OCI-LY3 (cell line): Measurements from ENCODE around the gene PAXX.

Source experiments
- H2AFZ ChIP-seq: fragments of 200-600, 300-600 bp; shearing (Covaris generic); 2 replicates; pipeline ENCODE4 v1.6.0; 2014; ENCODE audit warnings: antibody characterized with exemption, low read depth, low read length
- H3K27ac ChIP-seq: fragments of 200-600, 300-600 bp; sonication (generic); 2 replicates; pipeline ENCODE4 v1.5.1; 2014; ENCODE audit warnings: mild to moderate bottlenecking, low read length, moderate library complexity, mixed read lengths
- H3K27me3 ChIP-seq: fragments of 200-600, 300-600 bp; sonication (generic); 2 replicates; pipeline ENCODE4 v1.6.1; 2014; ENCODE audit warnings: low read depth, low read length, mixed read lengths
- H3K36me3 ChIP-seq: fragments of 200-600, 300-600 bp; sonication (generic); replicated peaks from 2 replicates; pipeline ENCODE3; 2014; ENCODE audit warnings: low read depth, low read length, mixed read lengths
- H3K4me1 ChIP-seq: fragments of 300-600, 200-600 bp; sonication (generic); 2 replicates; pipeline ENCODE4 v1.6.1; 2014; ENCODE audit warnings: low read length, mixed read lengths
- H3K4me2 ChIP-seq: fragments of 200-600, 300-600 bp; sonication (generic); 2 replicates; pipeline ENCODE4 v1.6.1; 2014; ENCODE audit warnings: low read length, mixed read lengths
- H3K4me3 ChIP-seq: fragments of 300-600, 200-600 bp; sonication (generic); 2 replicates; pipeline ENCODE4 v1.5.1; 2014; ENCODE audit warnings: antibody characterized with exemption, mild to moderate bottlenecking, low read length, moderate library complexity
- H3K79me2 ChIP-seq: fragments of 300-600, 200-600 bp; shearing (Covaris generic); 2 replicates; pipeline ENCODE4 v1.6.1; 2014; ENCODE audit warnings: mild to moderate bottlenecking, low read length, mixed read lengths
- H3K9ac ChIP-seq: fragments of 300-600, 200-600 bp; shearing (Covaris generic); 2 replicates; pipeline ENCODE4 v1.6.0; 2014; ENCODE audit warnings: mild to moderate bottlenecking, low read length, moderate library complexity
- H3K9me3 ChIP-seq: fragments of 200-600, 300-600 bp; shearing (Covaris generic); 2 replicates; pipeline ENCODE4 v1.6.1; 2014; ENCODE audit warnings: low read length, mixed read lengths; ENCODE audit not compliant: insufficient read depth
- H4K20me1 ChIP-seq: fragments of 200-600, 300-600 bp; sonication (generic); 2 replicates; pipeline ENCODE4 v1.6.1; 2016; ENCODE audit warnings: low read length, mixed read lengths; ENCODE audit not compliant: insufficient read depth
- CTCF ChIP-seq: fragments of 200-600, 300-600 bp; sonication (generic); IDR thresholded peaks from 2 replicates; pipeline ENCODE4 v1.5.1; 2014; ENCODE audit warnings: antibody characterized with exemption, low read length, low read depth
- EZH2phosphoT487 ChIP-seq: fragments of 200-600 bp; shearing (Covaris generic); IDR thresholded peaks from 2 replicates; pipeline ENCODE4 v1.6.1; 2018; ENCODE audit warnings: antibody characterized with exemption, mixed run types, low read depth

The PAXX gene

DNA sequence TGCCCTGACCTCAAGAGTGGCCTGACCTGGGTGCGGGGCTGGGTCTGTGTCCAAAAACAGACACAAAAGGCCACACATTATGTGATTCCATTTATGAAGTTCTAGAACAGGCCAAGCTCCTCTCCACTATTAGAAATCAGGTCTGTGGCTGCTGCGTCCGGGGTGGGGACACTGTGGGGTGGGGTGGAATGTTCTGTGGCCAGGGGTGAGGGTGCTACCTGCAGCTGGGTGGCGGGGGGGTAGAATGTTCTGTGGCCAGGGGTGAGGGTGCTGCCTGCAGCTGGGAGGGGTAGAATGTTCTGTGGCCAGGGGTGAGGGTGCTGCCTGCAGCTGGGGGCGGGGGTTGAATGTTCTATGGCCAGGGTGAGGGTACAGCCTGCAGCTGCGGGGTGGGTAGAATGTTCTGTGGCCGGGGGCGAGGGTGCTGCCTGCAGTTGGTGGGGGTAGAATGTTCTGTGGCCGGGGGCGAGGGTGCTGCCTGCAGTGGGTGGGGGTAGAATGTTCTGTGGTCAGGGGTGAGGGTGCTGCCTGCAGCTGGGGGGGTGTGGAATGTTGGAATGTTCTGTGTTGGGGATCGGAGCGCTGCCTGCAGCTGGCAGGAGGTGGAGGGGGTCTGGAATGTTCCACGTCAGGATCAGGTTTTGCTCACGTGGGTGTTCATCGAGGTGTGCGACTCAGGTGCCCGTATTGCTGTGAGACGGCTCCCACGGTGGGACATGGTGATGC is 31.8 kb upstream of the PAXX start:
- Histone ChIP-seq H3K36me3 (no peaks in the 10 kb centered on the region), H3K9ac (no peak overlapping the region), H3K4me1 (no peaks in the 10 kb centered on the region), H3K9me3 (no peaks in the 10 kb centered on the region), H2AFZ (no peak overlapping the region), H3K4me3 (no peak overlapping the region), H3K27me3 (no peaks in the 10 kb centered on the region), H3K79me2 (no peaks in the 10 kb centered on the region), H3K4me2 (no peak overlapping the region), H4K20me1 (no peaks in the 10 kb centered on the region), H3K27ac (no peak overlapping the region)
- TF ChIP-seq EZH2phosphoT487 (no peak), CTCF (no peak)

- no peak overlapping the region for H2AFZ ChIP-seq
- no peak overlapping the region for H3K4me2 ChIP-seq
- H3K4me1 ChIP-seq, result no peaks in the 10 kb centered on the region
- no peaks in the 10 kb centered on the region for H3K79me2 ChIP-seq
- H4K20me1 ChIP-seq, result no peaks in the 10 kb centered on the region
- H3K27ac ChIP-seq, result no peak overlapping the region
- TF ChIP-seq CTCF (no peak), EZH2phosphoT487 (no peak)
- H3K36me3 ChIP-seq, result no peaks in the 10 kb centered on the region
- no peak overlapping the region for H3K4me3 ChIP-seq
- H3K27me3 ChIP-seq, result no peaks in the 10 kb centered on the region
- no peak overlapping the region for H3K9ac ChIP-seq
- no peaks in the 10 kb centered on the region for H3K9me3 ChIP-seq
Measured at GRCh38 chr9:136960938-136961275, 31.3 kb upstream of the PAXX start.

DNA sequence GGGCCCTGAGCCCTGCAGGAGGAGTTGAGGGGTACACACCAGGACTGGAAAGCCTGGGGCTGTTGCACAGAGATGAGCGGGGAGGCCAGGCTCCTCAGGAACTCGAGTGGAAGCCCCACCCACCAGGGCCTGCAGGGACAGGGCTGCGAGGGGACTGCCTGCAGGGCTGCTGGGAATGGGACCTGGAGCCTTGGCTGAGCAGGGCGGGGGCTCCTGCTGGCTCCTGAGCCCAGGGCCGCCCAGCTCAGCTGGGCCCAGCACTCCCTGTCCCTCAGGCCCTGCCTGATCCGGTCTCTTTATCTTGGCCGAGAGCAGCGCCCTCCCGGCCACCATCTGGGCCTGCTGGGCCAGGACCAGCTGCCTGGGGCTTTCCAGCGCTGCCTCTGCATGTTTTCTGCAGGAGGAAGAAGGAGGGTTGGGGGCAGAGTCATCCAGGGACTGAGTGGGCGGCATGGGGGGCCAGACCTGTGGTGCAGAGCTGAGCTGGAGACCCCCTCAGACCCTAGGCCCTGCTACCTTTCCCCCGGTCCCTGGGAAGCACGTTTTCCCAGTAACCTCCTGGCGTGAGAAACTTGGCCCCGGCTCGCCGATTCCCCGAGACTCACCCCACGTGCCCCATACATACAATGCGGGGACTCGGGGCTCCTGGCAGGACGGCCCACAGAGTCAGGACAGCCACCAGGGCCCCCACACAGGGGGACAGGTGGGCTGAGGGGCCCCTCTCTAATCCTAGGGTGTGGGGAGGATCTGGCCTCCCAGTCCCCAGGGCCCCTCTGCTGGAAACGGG is 30.8 kb upstream of the PAXX start:
- H3K9ac ChIP-seq, result no peak overlapping the region
- no peaks in the 10 kb centered on the region for H3K4me1 ChIP-seq
- no peak overlapping the region for H3K27ac ChIP-seq
- H3K79me2 ChIP-seq, result no peaks in the 10 kb centered on the region
- no peaks in the 10 kb centered on the region for H4K20me1 ChIP-seq
- H3K9me3 ChIP-seq, result no peaks in the 10 kb centered on the region
- TF ChIP-seq CTCF (no peak), EZH2phosphoT487 (no peak)
- H3K36me3 ChIP-seq, result no peaks in the 10 kb centered on the region
- H2AFZ ChIP-seq, result no peak overlapping the region
- H3K27me3 ChIP-seq, result no peaks in the 10 kb centered on the region
- no peak overlapping the region for H3K4me3 ChIP-seq
- H3K4me2 ChIP-seq, result no peak overlapping the region

DNA sequence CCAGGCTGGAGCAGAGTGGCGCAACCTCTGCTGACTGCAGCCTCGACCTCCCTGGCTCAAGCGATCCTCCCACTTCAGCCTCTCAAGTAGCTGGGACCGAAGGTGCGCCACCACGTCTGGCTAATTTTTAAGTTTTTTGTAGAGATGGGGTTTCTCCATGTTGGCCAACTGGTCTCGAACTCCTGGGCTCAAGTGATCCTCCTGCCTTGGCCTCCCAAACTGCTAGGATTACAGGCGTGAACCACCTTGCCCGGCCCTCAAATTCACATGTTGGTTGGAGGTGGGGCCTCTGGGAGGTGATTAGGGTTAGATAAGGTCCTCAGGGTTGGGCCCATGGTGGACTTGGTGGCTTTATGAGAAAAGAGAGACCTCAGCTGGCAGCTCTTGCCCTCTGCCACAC is 30.1 kb upstream of the PAXX start:
- Histone ChIP-seq H3K27ac (no peak overlapping the region), H2AFZ (no peak overlapping the region), H3K4me1 (no peaks in the 10 kb centered on the region), H4K20me1 (no peaks in the 10 kb centered on the region), H3K9me3 (no peaks in the 10 kb centered on the region), H3K9ac (no peak overlapping the region), H3K27me3 (no peaks in the 10 kb centered on the region), H3K4me3 (no peak overlapping the region), H3K4me2 (no peak overlapping the region), H3K36me3 (no peaks in the 10 kb centered on the region), H3K79me2 (no peaks in the 10 kb centered on the region)
- TF ChIP-seq EZH2phosphoT487 (no peak), CTCF (no peak)
